Epithelial cell of proximal tubule (primary cell): ENCODE results near the gene ROBO2. TPM values are rescaled to one million over a fixed set of nuclear protein-coding genes. Genes with fewer than 3 reads are reported as not detected.
A peak's percentile ranks its signal among the peaks of the same experiment; 100 is the strongest.

Experiments used
- DNase-seq: peaks from one replicate; pipeline ENCODE4 v3.0.0-alpha.2; 2011; ENCODE audit warnings: low read depth
- H3K4me3 ChIP-seq: 2 replicates; pipeline ENCODE4 v1.5.1; 2011; ENCODE audit warnings: low read depth, mild to moderate bottlenecking, low read length
- total RNA-seq: library from RNA; depleted of rRNA; stranded (reverse); fragments of >200 nt; gene quantifications from 2 replicates; pipeline ENCODE4 v1.2.3, GENCODE V29; 2015
- TF ChIP-seq, protein P1 (sequence below): conservative IDR thresholded peaks from 2 replicates; pipeline ENCODE4 v1.5.1; 2012; ENCODE audit warnings: low read depth, mild to moderate bottlenecking, low read length

Gene ROBO2
- total RNA-seq, 1 donor from 2014 or later = 0.52 TPM

DNA sequence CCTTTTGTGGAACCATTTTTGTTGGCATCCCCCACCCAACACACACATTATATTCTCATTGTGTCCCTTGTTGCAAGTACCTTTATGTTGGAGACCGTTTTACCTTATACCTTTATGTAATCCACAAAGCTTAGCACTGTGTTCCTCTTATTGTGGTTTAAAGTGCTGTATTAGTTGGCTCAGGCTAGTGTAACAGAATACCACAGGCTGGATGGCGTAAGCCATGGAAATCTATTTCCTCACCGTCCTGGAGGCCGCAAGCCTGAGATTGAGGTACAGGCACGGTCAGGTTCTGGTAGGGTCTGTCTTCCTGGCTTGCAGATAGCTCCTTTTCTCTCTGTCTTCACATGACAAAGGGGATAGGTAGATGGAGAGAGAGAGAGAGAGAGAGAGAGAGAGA is 302.8 kb downstream of the ROBO2 start:
- H3K4me3 ChIP-seq = no peak overlapping the region
- TF ChIP-seq, protein P1, sequence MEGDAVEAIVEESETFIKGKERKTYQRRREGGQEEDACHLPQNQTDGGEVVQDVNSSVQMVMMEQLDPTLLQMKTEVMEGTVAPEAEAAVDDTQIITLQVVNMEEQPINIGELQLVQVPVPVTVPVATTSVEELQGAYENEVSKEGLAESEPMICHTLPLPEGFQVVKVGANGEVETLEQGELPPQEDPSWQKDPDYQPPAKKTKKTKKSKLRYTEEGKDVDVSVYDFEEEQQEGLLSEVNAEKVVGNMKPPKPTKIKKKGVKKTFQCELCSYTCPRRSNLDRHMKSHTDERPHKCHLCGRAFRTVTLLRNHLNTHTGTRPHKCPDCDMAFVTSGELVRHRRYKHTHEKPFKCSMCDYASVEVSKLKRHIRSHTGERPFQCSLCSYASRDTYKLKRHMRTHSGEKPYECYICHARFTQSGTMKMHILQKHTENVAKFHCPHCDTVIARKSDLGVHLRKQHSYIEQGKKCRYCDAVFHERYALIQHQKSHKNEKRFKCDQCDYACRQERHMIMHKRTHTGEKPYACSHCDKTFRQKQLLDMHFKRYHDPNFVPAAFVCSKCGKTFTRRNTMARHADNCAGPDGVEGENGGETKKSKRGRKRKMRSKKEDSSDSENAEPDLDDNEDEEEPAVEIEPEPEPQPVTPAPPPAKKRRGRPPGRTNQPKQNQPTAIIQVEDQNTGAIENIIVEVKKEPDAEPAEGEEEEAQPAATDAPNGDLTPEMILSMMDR = no peak
- DNase-seq = no peak

DNA sequence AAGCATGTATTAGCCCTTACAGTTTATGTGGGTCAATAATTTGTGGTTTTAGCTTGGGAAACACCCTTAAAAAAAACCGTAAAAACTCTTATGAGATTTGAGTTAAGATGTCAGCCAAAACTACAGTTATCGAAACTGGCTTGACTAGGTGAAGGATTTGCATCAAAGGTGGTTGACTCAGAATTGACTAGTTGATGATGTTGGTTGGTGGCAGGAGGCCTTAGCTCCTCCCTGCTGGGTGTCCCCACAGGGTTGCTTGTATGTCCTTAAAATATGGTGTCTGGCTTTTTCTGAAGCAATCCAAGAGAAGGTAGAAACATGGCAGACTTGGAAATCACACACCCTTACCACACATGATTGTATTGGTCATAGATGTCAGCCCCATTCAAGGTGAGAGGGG is 305.1 kb downstream of the ROBO2 start:
- no peak overlapping the region for H3K4me3 ChIP-seq
- DNase-seq = no peak
- TF ChIP-seq, protein P1 = no peak

DNA sequence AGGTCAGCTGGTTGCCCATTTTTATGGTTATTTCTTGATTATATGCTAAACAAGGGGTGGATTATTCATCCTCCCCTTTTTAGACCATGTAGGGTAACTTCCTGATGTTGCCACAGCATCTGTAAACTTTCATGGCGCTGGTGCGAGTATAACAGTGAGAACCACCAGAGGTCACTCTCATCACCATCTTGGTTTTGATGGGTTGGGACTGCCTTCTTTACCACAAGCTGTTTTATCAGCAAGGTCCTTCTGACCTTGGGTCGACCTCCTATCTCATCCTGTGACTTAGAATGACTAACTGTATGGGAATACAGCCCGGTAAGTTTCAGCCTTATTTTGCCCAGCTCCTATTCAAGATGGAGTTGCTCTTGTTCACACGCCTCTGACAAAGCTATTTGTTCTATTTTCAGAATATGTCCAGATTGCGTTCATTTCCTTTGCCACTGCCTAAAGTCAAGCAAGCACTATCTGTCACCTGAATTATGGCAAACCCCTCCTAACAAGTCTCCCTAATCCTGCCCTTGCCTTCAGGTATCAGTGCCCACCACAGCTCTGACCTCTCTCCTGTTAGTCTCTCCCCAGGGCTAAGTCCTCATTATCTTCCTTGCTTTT is 308.5 kb downstream of the ROBO2 start:
- TF ChIP-seq, protein P1 = peak; percentile 69
- no peak for DNase-seq
- H3K4me3 ChIP-seq = no peak overlapping the region

DNA sequence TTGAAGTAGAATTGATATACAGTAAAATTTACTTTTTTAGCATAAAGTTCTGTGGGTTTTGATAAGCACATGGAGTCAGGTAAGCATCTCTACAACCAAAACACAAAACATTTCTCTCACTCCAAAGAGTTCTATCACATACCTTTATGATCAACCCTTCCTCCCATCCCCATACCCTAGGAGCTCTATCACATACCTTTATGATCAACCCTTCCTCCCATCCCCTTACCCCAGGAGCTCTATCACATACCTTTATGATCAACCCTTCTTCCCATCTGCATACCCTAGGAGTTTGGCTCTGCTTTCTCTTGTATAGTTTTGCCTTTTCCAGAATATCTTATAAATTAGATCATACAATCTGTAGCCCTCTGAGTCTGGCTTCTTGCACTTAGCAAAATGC is 315.1 kb downstream of the ROBO2 start:
- no peak overlapping the region for H3K4me3 ChIP-seq
- TF ChIP-seq, protein P1 = no peak
- DNase-seq = no peak

DNA sequence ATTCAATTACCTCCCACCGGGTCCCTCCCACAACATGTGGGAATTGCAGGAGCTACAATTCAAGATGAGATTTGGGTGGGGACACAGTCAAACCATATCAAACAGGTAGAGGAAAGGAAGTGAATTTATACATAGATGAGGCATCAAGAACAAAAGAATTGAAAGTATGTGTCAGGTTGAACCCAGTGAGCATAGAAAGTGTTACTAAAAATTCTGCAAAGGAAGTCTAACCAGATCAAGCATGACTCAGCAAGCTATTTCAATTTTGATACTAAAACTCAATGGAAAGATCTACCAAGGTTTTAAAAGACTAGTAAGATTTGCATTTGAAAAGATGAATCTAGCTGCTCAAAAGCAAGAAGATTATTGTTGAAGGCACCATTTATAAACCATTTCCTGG is 323.0 kb downstream of the ROBO2 start:
- TF ChIP-seq, protein P1 = no peak
- H3K4me3 ChIP-seq = no peak overlapping the region
- DNase-seq = no peak

DNA sequence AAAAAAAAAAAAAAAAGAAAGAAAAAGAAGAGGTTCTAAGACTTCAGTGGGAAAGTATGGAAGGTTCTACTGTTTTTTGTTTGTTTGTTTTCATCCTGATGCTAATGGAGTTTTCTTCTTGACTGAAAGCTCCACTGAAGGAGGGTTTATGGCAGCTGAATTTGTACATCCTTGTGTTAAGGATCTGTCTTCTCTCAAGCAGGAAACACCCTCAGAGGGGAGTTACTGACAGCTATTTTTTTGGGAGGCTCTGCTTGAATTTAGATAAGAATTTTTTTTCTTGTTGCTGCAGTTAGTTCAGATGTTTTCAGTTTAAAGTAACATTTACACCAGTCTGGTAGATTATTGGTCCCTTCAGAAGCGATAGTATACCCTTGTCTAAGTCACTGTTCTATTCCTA is 325.3 kb downstream of the ROBO2 start:
- no peak overlapping the region for H3K4me3 ChIP-seq
- TF ChIP-seq, protein P1 = no peak
- no peak for DNase-seq

DNA sequence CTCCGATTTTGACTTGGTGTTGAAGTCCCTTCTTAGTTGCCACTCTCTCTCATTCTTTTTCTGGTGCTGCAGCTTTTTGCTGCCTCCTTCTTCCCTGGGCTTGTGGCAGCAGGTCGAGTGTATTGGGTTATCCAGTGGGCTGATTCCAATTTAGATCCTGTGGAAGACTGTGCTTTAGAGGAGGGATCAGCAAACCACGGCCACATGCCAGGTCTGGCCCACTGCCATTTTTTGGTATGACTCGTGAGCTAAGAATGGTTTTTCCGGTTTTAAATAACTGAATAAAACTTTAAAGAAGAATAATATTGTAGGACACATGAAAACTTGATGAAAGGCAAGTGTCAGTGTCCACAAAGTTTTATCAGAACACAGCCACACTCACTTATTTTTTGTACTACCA is 330.5 kb downstream of the ROBO2 start:
- H3K4me3 ChIP-seq = no peak overlapping the region
- TF ChIP-seq, protein P1 = no peak
- DNase-seq = peak; percentile 10
